ENCODE results near the gene TMEM117.

TMEM117 gene

GRCh38 chr12:44286821-44287505 is 451.1 kb downstream of the TMEM117 start:
- no peak for DNase-seq

GRCh38 chr12:44287545-44287944 is 451.7 kb downstream of the TMEM117 start:
- DNase-seq, result no peak

GRCh38 chr12:44294649-44295048 is 458.8 kb downstream of the TMEM117 start:
- no peak for DNase-seq

GRCh38 chr12:44295958-44296623 is 460.2 kb downstream of the TMEM117 start:
- DNase-seq, result no peak

- no peak for DNase-seq
Observed at GRCh38 chr12:44296624-44297197, 460.8 kb downstream of the TMEM117 start.

GRCh38 chr12:44299524-44299923 is 463.6 kb downstream of the TMEM117 start:
- no peak for DNase-seq

GRCh38 chr12:44307506-44308168 is 471.8 kb downstream of the TMEM117 start:
- no peak for DNase-seq

GRCh38 chr12:44313188-44313587 is 477.3 kb downstream of the TMEM117 start:
- DNase-seq, result no peak

GRCh38 chr12:44314007-44314500 is 478.2 kb downstream of the TMEM117 start:
- DNase-seq, result no peak

- DNase-seq, result peak in 2 of 56 donors; percentile 1 to 2
Observed at GRCh38 chr12:44317651-44318126, 481.8 kb downstream of the TMEM117 start.

- DNase-seq, result no peak
Observed at GRCh38 chr12:44331269-44331668, 495.4 kb downstream of the TMEM117 start.

- no peak for DNase-seq
Observed at GRCh38 chr12:44334347-44334746, 498.5 kb downstream of the TMEM117 start.

GRCh38 chr12:44335030-44335429 is 499.1 kb downstream of the TMEM117 start:
- no peak for DNase-seq

GRCh38 chr12:44336577-44336976 is 500.7 kb downstream of the TMEM117 start:
- DNase-seq, result no peak

- no peak for DNase-seq
Observed at GRCh38 chr12:44342371-44342770, 506.5 kb downstream of the TMEM117 start.

GRCh38 chr12:44347145-44347544 is 511.3 kb downstream of the TMEM117 start:
- no peak for DNase-seq

GRCh38 chr12:44357494-44357893 is 521.6 kb downstream of the TMEM117 start:
- no peak for DNase-seq

- no peak for DNase-seq
Observed at GRCh38 chr12:44358636-44359035, 522.8 kb downstream of the TMEM117 start.

GRCh38 chr12:44362947-44363346 is 527.1 kb downstream of the TMEM117 start:
- no peak for DNase-seq

GRCh38 chr12:44367136-44367535 is 531.3 kb downstream of the TMEM117 start:
- DNase-seq, result no peak

- DNase-seq, result no peak
Observed at GRCh38 chr12:44367916-44368315, 532.0 kb downstream of the TMEM117 start.

- DNase-seq, result no peak
Observed at GRCh38 chr12:44369998-44370397, 534.1 kb downstream of the TMEM117 start.

All from amygdala (tissue), 56 donors.